ENCODE results near the gene P3H2. TPM values are rescaled to one million over a fixed set of nuclear protein-coding genes. Genes with fewer than 3 reads are reported as not detected.

Gene P3H2
- total and polyA plus RNA-seq, 7 donors, result 0.24 to 3.4 (median 1.2) TPM

DNA sequence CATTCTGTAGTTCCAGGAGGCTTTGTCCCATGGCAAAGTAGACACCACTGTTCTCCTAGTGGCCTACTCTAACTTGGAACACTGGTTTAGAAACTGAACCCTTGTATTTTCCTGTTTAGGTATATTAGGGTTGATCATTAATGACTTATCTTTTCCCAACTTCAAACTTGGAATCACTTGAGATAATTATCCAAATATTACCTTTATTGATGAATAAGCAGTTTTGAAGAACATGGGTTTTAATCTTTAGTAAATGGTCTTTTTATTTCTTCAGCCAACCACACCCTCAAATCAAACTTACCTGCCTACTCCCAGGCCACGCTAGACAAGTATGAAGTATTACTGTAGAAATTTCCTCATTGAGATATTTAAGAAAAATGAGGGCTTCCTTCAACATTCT, 6.5 kb upstream of the P3H2 start:
- H3K27me3 ChIP-seq (ENCODE audit: insufficient read depth in 3 of 3, low read length in 2 of 3), result no peaks in the 10 kb centered on the region
- no peaks in the 10 kb centered on the region for H3K36me3 ChIP-seq (ENCODE audit: insufficient read depth in 1 of 2, low read depth in 1 of 2)
- 97% methylated on average over 1 of the region's 1 CpG for WGBS, 3 donors
- H3K4me1 ChIP-seq, result no peaks in the 10 kb centered on the region
- intact Hi-C loops (cut with DNase I), result no loop called here
- H3K27ac ChIP-seq, result no peak overlapping the region
- no peak for ATAC-seq
- no peaks in the 10 kb centered on the region for H3K9me3 ChIP-seq
- TF ChIP-seq, protein P1, sequence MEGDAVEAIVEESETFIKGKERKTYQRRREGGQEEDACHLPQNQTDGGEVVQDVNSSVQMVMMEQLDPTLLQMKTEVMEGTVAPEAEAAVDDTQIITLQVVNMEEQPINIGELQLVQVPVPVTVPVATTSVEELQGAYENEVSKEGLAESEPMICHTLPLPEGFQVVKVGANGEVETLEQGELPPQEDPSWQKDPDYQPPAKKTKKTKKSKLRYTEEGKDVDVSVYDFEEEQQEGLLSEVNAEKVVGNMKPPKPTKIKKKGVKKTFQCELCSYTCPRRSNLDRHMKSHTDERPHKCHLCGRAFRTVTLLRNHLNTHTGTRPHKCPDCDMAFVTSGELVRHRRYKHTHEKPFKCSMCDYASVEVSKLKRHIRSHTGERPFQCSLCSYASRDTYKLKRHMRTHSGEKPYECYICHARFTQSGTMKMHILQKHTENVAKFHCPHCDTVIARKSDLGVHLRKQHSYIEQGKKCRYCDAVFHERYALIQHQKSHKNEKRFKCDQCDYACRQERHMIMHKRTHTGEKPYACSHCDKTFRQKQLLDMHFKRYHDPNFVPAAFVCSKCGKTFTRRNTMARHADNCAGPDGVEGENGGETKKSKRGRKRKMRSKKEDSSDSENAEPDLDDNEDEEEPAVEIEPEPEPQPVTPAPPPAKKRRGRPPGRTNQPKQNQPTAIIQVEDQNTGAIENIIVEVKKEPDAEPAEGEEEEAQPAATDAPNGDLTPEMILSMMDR (IDR thresholded peaks at IDR 0.05), result no peak
- no peak overlapping the region for H3K4me3 ChIP-seq
- DNase-seq, result no peak

DNA sequence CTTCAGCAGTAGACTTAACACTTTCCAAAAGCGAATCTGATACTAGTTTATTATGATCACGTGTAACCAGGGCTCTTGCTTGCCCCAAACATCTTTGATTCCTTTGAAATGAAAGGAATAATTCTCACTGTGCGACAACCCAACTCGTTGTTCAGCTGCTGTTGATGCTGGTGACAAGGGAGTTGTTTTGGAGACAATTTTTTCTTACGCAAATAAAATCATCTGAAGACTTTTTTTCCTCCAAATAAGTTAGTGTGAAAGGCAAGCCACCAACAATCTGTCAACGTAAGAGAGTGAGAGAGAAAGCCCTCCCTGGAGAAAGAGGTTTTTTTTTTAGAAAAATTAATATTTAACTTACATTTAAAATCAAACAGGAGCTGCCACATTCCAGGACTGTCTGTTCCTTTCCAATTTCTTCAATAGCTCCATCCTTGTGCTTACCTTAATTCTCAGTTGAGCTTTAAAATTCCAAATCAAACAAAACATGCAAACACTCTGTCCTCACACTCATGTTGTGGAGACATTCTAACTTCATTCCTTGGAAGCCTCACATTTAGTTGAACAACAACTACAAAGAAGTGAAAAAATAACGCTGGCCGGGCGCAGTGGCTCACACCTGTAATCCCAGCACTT, 4.9 kb upstream of the P3H2 start:
- Histone ChIP-seq H3K4me3 (no peak overlapping the region), H3K27me3 (ENCODE audit: insufficient read depth in 3 of 3, low read length in 2 of 3) (no peaks in the 10 kb centered on the region), H3K36me3 (ENCODE audit: insufficient read depth in 1 of 2, low read depth in 1 of 2) (no peaks in the 10 kb centered on the region), H3K4me1 (no peaks in the 10 kb centered on the region), H3K9me3 (no peaks in the 10 kb centered on the region), H3K27ac (no peak overlapping the region)
- no peak for DNase-seq
- WGBS, 3 donors, result 67 to 72% (median 68%) methylated on average over 9 of the region's 9 CpGs
- intact Hi-C loops (cut with DNase I), result no loop called here
- ATAC-seq, result no peak
- TF ChIP-seq, protein P1 (IDR thresholded peaks at IDR 0.05), result no peak

DNA sequence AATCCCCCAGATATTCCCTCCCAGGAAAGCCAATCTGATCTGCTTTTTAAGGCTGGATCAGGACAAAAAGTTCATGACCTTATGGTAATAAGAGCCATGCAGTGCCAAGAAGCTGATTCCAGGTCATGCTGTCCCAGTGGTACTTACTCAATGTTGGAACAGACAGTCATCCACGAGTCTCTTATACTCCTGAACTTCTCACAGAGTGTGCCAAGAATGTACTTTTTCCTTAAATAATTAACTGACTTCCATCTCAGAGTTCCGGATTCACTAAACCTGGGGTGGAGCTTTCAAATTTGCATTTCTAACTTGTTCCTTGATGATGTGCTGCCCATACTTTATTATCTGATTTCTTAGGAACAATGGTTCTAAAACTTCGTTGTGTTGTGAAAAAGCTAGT, 3.4 kb upstream of the P3H2 start:
- TF ChIP-seq, protein P1 (IDR thresholded peaks at IDR 0.05), result no peak
- DNase-seq, result no peak
- 46 to 68% (median 51%) methylated on average over 3 of the region's 3 CpGs for WGBS, 3 donors
- Histone ChIP-seq H3K27ac (no peak overlapping the region), H3K36me3 (ENCODE audit: insufficient read depth in 1 of 2, low read depth in 1 of 2) (no peaks in the 10 kb centered on the region), H3K4me3 (no peak overlapping the region), H3K4me1 (no peaks in the 10 kb centered on the region), H3K9me3 (no peaks in the 10 kb centered on the region), H3K27me3 (ENCODE audit: insufficient read depth in 3 of 3, low read length in 2 of 3) (peaks cover 0 to 11% (median 0%) of the 10 kb centered on the region in 3 donors)
- intact Hi-C loops (cut with DNase I), result no loop called here
- no peak for ATAC-seq

DNA sequence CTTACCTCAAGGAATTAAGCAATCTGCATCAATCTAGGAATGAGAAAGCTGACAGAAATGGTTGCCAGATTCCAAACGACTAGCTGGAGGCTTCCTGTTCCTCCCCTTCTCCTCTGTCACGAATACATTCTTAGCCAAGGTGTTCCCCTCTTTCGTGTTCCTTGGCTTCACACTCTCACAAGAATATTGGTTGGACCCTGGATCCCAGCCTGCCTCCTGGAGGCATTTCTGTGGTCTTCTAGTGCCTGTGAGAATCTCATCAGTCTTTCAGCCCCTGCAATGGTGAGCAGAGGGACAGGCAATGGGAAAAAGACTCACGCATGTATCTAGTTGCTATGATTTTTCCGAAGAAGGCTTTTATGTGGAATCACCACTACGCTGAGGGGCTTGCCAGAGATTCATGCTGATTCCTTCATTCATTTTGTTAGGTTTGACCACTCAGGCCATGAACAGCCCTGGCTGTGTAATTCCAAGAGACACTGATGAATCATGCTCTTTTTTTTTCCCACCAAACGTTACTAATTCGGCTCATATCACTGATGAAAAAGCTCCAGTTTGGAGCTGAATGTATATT, 1.6 kb upstream of the P3H2 start:
- H3K36me3 ChIP-seq (ENCODE audit: insufficient read depth in 1 of 2, low read depth in 1 of 2), result no peaks in the 10 kb centered on the region
- no peak overlapping the region for H3K4me3 ChIP-seq
- no peaks in the 10 kb centered on the region for H3K4me1 ChIP-seq
- H3K27ac ChIP-seq, result no peak overlapping the region
- 67 to 75% (median 74%) methylated on average over 8 of the region's 8 CpGs for WGBS, 3 donors
- TF ChIP-seq, protein P1 (IDR thresholded peaks at IDR 0.05), result no peak
- ATAC-seq (no peak), DNase-seq (no peak)
- intact Hi-C loops (cut with DNase I), result no loop called here
- H3K27me3 ChIP-seq (ENCODE audit: insufficient read depth in 3 of 3, low read length in 2 of 3), result peaks cover 0 to 11% (median 0%) of the 10 kb centered on the region in 3 donors
- no peaks in the 10 kb centered on the region for H3K9me3 ChIP-seq
